Keratinocyte (primary cell): ENCODE measurements around the gene CDX1.

Source experiments
- EZH2 ChIP-seq: IDR thresholded peaks from one replicate; pipeline ENCODE4 v1.6.1; 2012; ENCODE audit warnings: inconsistent platforms, mild to moderate bottlenecking, low read length, moderate library complexity
- TF ChIP-seq, protein P1 (sequence below), 3 experiments: IDR thresholded peaks in 1 of 3; conservative IDR thresholded peaks in 1 of 3; optimal IDR thresholded peaks in 1 of 3; 2 replicates in 2 of 3; 3 replicates in 1 of 3; pipeline versions ENCODE3 to v1.5.1; 2011; ENCODE audit warnings: low read length in 3 of 3, mild to moderate bottlenecking in 3 of 3, moderate library complexity in 2 of 3, control low read depth in 1 of 3, inconsistent platforms in 1 of 3; ENCODE audit not compliant: insufficient read depth in 2 of 3; ENCODE audit errors: extremely low read depth in 1 of 3

- TF ChIP-seq, protein P1, sequence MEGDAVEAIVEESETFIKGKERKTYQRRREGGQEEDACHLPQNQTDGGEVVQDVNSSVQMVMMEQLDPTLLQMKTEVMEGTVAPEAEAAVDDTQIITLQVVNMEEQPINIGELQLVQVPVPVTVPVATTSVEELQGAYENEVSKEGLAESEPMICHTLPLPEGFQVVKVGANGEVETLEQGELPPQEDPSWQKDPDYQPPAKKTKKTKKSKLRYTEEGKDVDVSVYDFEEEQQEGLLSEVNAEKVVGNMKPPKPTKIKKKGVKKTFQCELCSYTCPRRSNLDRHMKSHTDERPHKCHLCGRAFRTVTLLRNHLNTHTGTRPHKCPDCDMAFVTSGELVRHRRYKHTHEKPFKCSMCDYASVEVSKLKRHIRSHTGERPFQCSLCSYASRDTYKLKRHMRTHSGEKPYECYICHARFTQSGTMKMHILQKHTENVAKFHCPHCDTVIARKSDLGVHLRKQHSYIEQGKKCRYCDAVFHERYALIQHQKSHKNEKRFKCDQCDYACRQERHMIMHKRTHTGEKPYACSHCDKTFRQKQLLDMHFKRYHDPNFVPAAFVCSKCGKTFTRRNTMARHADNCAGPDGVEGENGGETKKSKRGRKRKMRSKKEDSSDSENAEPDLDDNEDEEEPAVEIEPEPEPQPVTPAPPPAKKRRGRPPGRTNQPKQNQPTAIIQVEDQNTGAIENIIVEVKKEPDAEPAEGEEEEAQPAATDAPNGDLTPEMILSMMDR (optimal IDR thresholded peaks at IDR 0.05 in 1 of 3, IDR thresholded peaks at IDR 0.05 in 1 of 3, conservative IDR thresholded peaks at IDR 0.05 in 1 of 3; ENCODE audit: extremely low read depth in 1 of 3, insufficient read depth in 2 of 3, low read length in 3 of 3) = no peak
- TF ChIP-seq EZH2 = no peak
Measured at GRCh38 chr5:150196514-150196913, 29.9 kb downstream of the CDX1 start.
